Measurements from ENCODE around the gene PRG3. TPM values are rescaled to one million over a fixed set of nuclear protein-coding genes. Genes with fewer than 3 reads are reported as not detected.

Gene PRG3
- total and polyA plus RNA-seq, 2 of the 4 experiments (the other 2 are of a cell fraction), result not detected

DNA sequence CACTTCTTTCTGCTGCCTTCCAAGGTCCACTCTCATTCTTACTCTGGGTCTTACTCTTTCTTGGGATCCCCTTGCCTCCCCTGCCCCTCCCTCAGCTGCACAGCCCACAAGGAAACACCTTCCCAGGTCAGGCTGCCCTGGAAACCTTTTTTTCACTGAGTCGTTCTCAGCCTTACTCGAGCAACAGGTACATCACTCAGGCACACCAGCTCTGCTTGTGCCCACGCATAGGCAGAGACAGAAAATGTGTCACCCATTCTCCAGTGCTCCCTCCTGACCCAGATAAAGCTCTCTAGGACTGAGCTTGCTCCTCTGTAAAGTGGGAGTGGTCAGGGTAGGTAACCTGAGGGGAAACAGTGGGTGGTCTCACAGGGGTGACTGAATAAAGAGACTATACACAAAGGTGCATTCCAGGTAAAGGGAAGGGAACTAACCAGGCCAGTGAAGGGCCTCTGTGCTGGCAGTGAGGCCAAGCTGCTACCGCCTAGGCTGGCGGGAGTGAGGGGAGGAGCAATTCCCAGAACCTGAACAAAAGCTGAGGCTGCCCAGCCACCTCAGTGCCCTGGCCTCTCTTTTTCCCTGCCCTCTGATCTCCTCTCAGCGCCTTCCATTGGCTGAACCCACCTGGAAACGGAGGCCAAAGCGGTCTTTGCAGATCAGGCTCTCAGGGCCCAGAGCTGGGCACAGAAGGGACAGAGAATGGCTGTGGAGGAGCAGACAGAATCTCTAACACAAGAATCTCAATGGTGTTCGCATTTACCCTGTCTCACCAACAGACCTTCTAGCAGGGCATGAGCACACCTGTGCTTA is 15.9 kb downstream of the PRG3 start:
- TF ChIP-seq RCOR1 (IDR thresholded peaks at IDR 0.05; ENCODE audit: insufficient replicate concordance, low read length) (no peak), CHD1 (IDR thresholded peaks at IDR 0.05; ENCODE audit: low read depth, low read length) (no peak), BHLHE40 (IDR thresholded peaks at IDR 0.05; ENCODE audit: low read depth, low read length) (no peak), SMC3 (IDR thresholded peaks at IDR 0.05; ENCODE audit: low read depth, low read length) (no peak), MXI1 (IDR thresholded peaks at IDR 0.05; ENCODE audit: borderline replicate concordance, low read depth, low read length) (no peak), ELK1 (IDR thresholded peaks at IDR 0.05; ENCODE audit: borderline replicate concordance, low read depth, low read length) (no peak), RAD21 (IDR thresholded peaks at IDR 0.05; ENCODE audit: low read length) (no peak), POLR2A (IDR thresholded peaks at IDR 0.05; ENCODE audit: low read depth, low read length) (no peak), CEBPB (IDR thresholded peaks at IDR 0.05; ENCODE audit: low read depth, low read length) (no peak), MAZ (IDR thresholded peaks at IDR 0.05; ENCODE audit: borderline replicate concordance, low read depth, low read length) (no peak), FOS (IDR thresholded peaks at IDR 0.05; ENCODE audit: low read depth, low read length) (no peak), USF2 (IDR thresholded peaks at IDR 0.05; ENCODE audit: low read depth, low read length) (no peak), MAFK (IDR thresholded peaks at IDR 0.05; ENCODE audit: low read depth, low read length) (no peak), NFE2L2 (IDR thresholded peaks at IDR 0.05; ENCODE audit: low read depth, low read length) (no peak)
- Histone ChIP-seq H3K79me1 (ENCODE audit: low read depth in 1 of 2, low read length in 2 of 2) (no peaks in the 10 kb centered on the region), H3K4ac (ENCODE audit: low read depth, low read length) (no peak overlapping the region), H2AFZ (replicated peaks; ENCODE audit: low read length, poor library complexity) (no peak overlapping the region), H2BK120ac (ENCODE audit: low read depth, low read length) (no peak overlapping the region), H4K20me1 (ENCODE audit: insufficient read depth, low read length) (no peaks in the 10 kb centered on the region), H3K9me3 (ENCODE audit: control insufficient read depth, insufficient read depth, low read length) (peaks cover 3% of the 10 kb centered on the region; the same call in 1 of the 2 replicates), H3K23ac (ENCODE audit: low read depth, low read length) (no peak overlapping the region), H3K27me3 (ENCODE audit: control insufficient read depth, insufficient read depth, low read length) (peaks cover 51% of the 10 kb centered on the region), H3K4me3 (ENCODE audit: insufficient read depth, low read depth, low read length) (no peak overlapping the region), H2BK15ac (ENCODE audit: low read depth, low read length) (no peak overlapping the region), H2AK9ac (replicated peaks; ENCODE audit: low read depth, low read length, poor library complexity) (no peak overlapping the region), H3K4me1 (ENCODE audit: control insufficient read depth, insufficient read depth, low read length) (no peaks in the 10 kb centered on the region), H3K27ac (ENCODE audit: insufficient read depth, low read length) (no peak overlapping the region), H2BK20ac (ENCODE audit: low read depth, low read length) (no peak overlapping the region), H4K5ac (ENCODE audit: low read depth, low read length) (no peak overlapping the region), H3K14ac (replicated peaks; ENCODE audit: low read depth, low read length) (no peak overlapping the region), H3K18ac (ENCODE audit: low read depth, low read length) (no peak overlapping the region), H3K4me2 (ENCODE audit: low read depth, low read length) (no peak overlapping the region), H3K9me1 (ENCODE audit: insufficient read depth, low read length) (no peaks in the 10 kb centered on the region), H3K9ac (ENCODE audit: low read depth, low read length) (no peak overlapping the region), H2BK5ac (ENCODE audit: low read depth, low read length, poor library complexity, severe bottlenecking) (no peak overlapping the region), H4K8ac (ENCODE audit: low read depth in 2 of 2, low read length in 2 of 2) (no peak overlapping the region), H3K36me3 (ENCODE audit: control insufficient read depth, insufficient read depth, low read length) (no peaks in the 10 kb centered on the region), H2AK5ac (ENCODE audit: low read depth, low read length) (no peak overlapping the region), H3K56ac (ENCODE audit: extremely low read depth, insufficient read depth, low read length) (no peak overlapping the region), H4K91ac (ENCODE audit: insufficient read depth, low read depth, low read length) (no peak overlapping the region)
- dilution Hi-C loops (cut with HindIII; ENCODE audit: low sequenced_read_pairs, unreplicated experiment), result no loop called here
- ChIA-PET POLR2A (ENCODE audit: unreplicated experiment) (no interaction called here), CTCF (no interaction called here)
- DNase-seq (no peak), ATAC-seq (ENCODE audit: low read depth) (no peak)
- no TSS peak for BruUV-seq (replicated peaks)
- no CpG with 5 or more reads among the region's 9 CpGs for WGBS, 2 experiments (ENCODE audit: extremely low coverage in 2 of 2, insufficient read length in 1 of 2)
- in situ Hi-C loops (cut with MboI; ENCODE audit: low sequenced_read_pairs), result loop anchor here (25.0 kb wide), 1 partner anchor 528 kb away; no protein-coding TSS in a partner anchor
- intact Hi-C loops (cut with micrococcal nuclease), result no loop called here

All from IMR-90 (cell line).